Epithelial cell of esophagus (primary cell): ENCODE measurements around the gene HSPA1L.

Experiments used
- DNase-seq: peaks from one replicate; pipeline ENCODE4 v3.0.0; 2010; ENCODE audit warnings: low read depth
- H3K4me3 ChIP-seq: 2 replicates; pipeline ENCODE4 v1.5.1; 2011; ENCODE audit warnings: mild to moderate bottlenecking, low read length, control low read depth
- CTCF ChIP-seq: IDR thresholded peaks from 2 replicates; pipeline ENCODE4 v1.5.1; 2011; ENCODE audit warnings: low read depth, mild to moderate bottlenecking, low read length, control low read depth, inconsistent platforms; ENCODE audit not compliant: insufficient read depth; ENCODE audit errors: missing control alignments

The HSPA1L gene

GRCh38 chr6:31776989-31777666, 38.0 kb downstream of the HSPA1L start, which contains the start of gene VWA7:
Gene VWA7 (minus strand): TSS chr6:31777328. CDS start chr6:31776779, 549 bp downstream.
- no peak for TF ChIP-seq CTCF
- DNase-seq: peak; percentile 88
- H3K4me3 ChIP-seq: no peak within 1 kb of the TSS

GRCh38 chr6:31776485-31776988, 38.5 kb downstream of the HSPA1L start:
- DNase-seq: no peak
- H3K4me3 ChIP-seq: no peak overlapping the region
- TF ChIP-seq CTCF: no peak

- no peak for DNase-seq
- H3K4me3 ChIP-seq: no peak overlapping the region
- TF ChIP-seq CTCF: no peak
These were observed 39.2 kb downstream of the HSPA1L start for GRCh38 chr6:31775633-31776484.

GRCh38 chr6:31775184-31775583, 39.9 kb downstream of the HSPA1L start:
- TF ChIP-seq CTCF: no peak
- H3K4me3 ChIP-seq: no peak overlapping the region
- peak; percentile 35 for DNase-seq

GRCh38 chr6:31771992-31772358, 43.1 kb downstream of the HSPA1L start:
- H3K4me3 ChIP-seq: no peak overlapping the region
- DNase-seq: no peak
- no peak for TF ChIP-seq CTCF

- TF ChIP-seq CTCF: no peak
- DNase-seq: no peak
- no peak overlapping the region for H3K4me3 ChIP-seq
These were observed 44.2 kb downstream of the HSPA1L start for GRCh38 chr6:31770860-31771259.
